HG02973 (cell line): Measurements from ENCODE around the gene DCN.
"Not testable (repeated sequence)": the region's sequence is repeated elsewhere in the genome, so short reads cannot be mapped to it uniquely, and the experiment has no call there.

ENCODE experiments used
- ATAC-seq: cut with Tn5 transposase; IDR thresholded peaks from one replicate; pipeline ENCODE4 v1.9.1; 2021; ENCODE audit warnings: moderate library complexity; ENCODE audit not compliant: unreplicated experiment

The DCN gene, protein sequence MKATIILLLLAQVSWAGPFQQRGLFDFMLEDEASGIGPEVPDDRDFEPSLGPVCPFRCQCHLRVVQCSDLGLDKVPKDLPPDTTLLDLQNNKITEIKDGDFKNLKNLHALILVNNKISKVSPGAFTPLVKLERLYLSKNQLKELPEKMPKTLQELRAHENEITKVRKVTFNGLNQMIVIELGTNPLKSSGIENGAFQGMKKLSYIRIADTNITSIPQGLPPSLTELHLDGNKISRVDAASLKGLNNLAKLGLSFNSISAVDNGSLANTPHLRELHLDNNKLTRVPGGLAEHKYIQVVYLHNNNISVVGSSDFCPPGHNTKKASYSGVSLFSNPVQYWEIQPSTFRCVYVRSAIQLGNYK

GRCh38 chr12:91182636-91183455 is at the start of gene DCN:
Gene DCN, minus strand, starts transcription at chr12:91182817. Its CDS starts 4,265 bp downstream, at chr12:91178552.
- no peak for ATAC-seq

DNA sequence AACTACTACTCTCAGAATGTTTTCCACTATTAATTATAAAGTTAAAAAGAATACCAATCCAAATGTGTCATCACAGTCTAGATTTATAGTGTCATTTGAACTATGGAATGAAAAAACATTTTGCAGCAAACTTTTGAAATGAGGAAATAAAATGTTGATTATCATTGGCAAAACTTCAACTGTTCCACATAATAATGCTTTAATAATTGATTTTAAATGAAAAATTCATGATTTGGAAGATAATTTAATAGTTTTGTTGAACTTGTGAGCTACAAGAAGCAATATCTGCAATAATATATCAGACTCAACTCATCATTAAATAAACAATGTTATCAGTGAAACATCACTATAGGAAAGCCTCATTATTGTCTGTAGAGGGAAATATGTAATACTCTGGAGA is 48.2 kb upstream of the DCN start:
- ATAC-seq = no peak

DNA sequence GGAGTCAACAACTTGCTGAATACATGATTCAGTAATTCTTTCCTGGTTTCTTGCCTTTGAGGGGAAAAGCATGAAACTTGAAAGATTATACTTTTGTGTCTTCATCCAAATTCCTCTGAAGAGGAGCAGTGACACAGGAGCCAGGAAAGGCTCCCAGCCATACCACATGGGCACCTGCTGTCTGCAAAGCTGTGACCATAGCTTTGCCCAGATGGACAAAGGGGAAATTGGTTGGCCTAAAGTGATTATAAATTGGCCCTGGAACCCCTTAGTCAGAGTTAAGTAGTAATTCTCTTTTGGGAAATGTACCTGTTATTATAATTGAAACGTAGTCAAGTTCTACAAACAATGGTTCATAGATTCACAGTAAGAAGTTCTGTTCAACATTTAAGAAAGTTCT is 44.3 kb upstream of the DCN start:
- no peak for ATAC-seq

- ATAC-seq = no peak
Measured at GRCh38 chr12:91225316-91225715, 42.7 kb upstream of the DCN start.

GRCh38 chr12:91224401-91224800 is 41.8 kb upstream of the DCN start:
- ATAC-seq = no peak

- no peak for ATAC-seq
Measured at GRCh38 chr12:91222746-91223145, 40.1 kb upstream of the DCN start.

GRCh38 chr12:91219919-91220318 is 37.3 kb upstream of the DCN start:
- ATAC-seq = no peak

GRCh38 chr12:91219511-91219910 is 36.9 kb upstream of the DCN start:
- no peak for ATAC-seq

GRCh38 chr12:91216871-91217270 is 34.3 kb upstream of the DCN start:
- ATAC-seq = no peak

DNA sequence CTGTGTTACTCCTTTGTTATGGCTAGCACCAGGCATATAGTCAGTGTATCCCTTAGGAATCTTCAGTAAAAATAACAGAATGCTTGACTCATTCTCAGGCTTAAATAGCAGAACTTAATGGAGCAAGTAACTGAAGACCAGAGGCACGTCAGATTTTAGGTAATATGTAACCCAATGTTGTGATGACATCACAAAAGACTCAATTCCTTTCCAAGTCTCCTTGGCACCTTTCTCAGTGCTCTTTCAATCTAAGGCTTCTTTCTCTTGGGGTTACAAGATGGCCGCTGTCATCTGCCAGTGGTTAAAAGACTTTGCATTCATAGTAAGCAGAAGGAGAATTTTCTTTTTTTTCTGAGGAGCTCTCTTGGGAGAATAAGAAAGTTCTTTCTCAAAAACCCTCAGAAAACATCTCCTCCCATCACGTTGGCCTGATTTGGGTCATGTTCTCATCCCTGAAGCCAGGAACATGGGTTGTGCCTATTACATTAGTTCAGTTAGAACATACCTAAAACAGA is 33.4 kb upstream of the DCN start:
- no peak for ATAC-seq

GRCh38 chr12:91211866-91212265 is 29.2 kb upstream of the DCN start:
- ATAC-seq = no peak

DNA sequence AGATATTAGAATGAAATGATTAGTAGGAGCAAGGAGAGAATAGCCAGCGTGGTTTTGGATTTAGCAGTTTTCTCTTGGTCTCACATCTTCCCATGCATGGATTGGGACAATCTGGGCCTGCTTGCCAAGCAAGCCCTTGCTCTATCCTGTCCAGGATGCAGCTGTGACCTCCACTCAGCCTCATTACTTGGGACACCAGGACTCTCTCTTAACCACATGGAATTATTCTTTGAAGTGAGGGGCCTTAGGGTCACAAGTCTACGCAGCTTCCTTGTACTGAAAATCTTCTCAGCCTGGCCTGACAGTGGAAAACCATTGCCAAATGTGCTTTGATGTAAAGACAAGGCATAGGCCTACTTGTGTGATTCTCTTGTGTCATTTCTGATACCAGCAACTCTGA is 28.0 kb upstream of the DCN start:
- no peak for ATAC-seq

DNA sequence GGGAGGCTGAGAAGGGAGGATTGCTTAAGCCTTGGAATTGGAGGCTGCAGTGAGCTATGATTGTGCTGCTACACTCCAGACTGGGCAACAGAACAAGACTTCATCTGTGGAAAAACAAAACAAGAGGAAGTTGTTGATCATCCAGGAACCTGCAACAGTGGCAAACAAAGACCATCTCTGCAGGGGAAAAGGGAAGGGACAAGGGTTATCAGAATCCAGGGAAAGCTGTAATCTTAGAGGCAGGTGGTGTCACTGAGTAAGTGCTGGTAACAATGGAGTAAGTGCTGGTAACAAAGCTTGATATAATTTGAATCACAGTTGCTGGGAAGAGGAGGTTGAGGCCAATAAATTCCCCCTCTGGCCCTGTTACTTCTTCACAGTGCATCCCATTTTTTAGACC is 27.5 kb upstream of the DCN start:
- ATAC-seq = no peak

GRCh38 chr12:91207301-91207700 is 24.7 kb upstream of the DCN start:
- ATAC-seq = not testable (repeated sequence)

- ATAC-seq = no peak
Measured at GRCh38 chr12:91205811-91206210, 23.2 kb upstream of the DCN start.

GRCh38 chr12:91204421-91204820 is 21.8 kb upstream of the DCN start:
- no peak for ATAC-seq

GRCh38 chr12:91203610-91204009 is 21.0 kb upstream of the DCN start:
- no peak for ATAC-seq

DNA sequence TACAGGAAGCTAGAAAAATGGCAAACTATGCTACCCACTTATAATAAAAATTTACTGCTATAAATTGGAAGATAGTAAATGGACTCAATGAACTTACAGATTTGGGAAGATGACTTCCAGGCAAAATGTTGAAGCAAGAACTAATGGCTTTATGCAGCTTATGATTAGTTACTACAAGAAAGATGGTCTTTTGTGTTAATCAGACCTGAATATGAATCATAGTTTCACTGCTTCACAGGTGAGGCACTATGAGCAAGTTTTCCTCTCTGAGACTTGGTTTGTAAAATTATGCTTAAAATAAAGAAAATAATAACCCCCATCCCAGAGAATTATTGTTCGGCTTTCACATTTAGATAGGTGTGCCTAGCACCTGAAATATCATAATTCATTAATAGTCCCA is 19.8 kb upstream of the DCN start:
- no peak for ATAC-seq

DNA sequence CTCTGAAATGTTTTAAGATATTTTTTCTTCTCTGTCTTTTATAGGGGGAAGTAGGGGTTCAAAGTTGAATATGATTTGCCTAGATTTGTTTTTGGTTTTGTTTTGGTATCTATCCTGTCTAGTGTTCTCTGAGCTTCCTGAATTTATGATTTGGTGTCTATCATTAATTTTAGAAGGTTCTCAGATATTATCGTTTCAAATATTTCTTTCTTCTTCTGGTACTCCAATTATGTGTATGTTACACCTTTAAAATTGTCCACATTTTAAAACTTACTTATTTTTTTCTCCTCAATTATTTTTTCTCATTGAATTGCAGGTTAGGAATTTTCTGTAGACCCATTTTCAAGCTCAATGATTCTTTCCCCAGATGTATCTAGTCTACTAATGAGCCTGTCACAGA is 13.8 kb upstream of the DCN start:
- no peak for ATAC-seq

GRCh38 chr12:91194500-91194899 is 11.9 kb upstream of the DCN start:
- ATAC-seq = no peak

DNA sequence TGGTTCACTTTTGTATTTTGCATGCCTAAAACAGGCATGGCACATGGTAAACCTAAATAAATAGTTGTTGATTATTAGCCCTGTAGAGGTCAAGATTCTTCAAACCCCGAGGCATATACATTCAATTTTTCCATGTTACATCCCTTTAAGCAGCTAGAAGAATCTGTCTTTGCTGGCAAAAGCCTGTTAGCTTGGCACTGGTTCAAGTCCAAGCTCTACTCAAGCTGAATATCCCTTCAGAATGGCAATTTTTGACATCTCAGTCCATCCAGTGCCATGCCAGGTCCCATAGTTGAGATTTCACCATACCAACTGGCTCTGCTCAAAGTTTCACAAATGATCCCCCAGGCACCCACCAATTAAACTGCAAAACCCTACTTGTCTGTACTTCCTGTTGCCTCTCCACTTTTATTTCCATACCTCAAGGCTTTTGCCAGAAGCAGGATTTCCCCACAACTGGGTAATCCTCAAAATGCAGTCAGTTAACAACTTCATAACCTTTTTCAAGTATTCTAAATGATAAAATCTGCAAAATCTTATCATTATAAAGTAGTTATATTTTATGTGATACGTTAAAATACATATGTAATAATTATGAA is 9.0 kb upstream of the DCN start:
- ATAC-seq = no peak

- ATAC-seq = no peak
Measured at GRCh38 chr12:91189516-91189915, 6.9 kb upstream of the DCN start.
